Upper lobe of left lung (tissue), 4 donors: ENCODE results near the gene FYB2.

Source experiments
- CTCF ChIP-seq, 6 experiments: fragments of 450-650 bp in 4 of 6; fragments of 200-600 bp in 2 of 6; sonication (generic) in 2 of 6; IDR thresholded peaks; one replicate each; pipeline ENCODE4 v1.5.1; 2016 to 2019; ENCODE audit warnings: antibody characterized with exemption in 6 of 6
- POLR2A ChIP-seq, 4 donors: fragments of 450-650 bp; IDR thresholded peaks; one replicate each; pipeline ENCODE4 v1.5.1; 2016 to 2017; ENCODE audit warnings: antibody characterized with exemption in 4 of 4, mild to moderate bottlenecking in 2 of 4
- POLR2AphosphoS5 ChIP-seq, 2 donors: sonication (generic); formaldehyde crosslinking; IDR thresholded peaks; one replicate each; pipeline ENCODE4 v1.5.1; 2017; ENCODE audit warnings: antibody characterized with exemption in 2 of 2

DNA sequence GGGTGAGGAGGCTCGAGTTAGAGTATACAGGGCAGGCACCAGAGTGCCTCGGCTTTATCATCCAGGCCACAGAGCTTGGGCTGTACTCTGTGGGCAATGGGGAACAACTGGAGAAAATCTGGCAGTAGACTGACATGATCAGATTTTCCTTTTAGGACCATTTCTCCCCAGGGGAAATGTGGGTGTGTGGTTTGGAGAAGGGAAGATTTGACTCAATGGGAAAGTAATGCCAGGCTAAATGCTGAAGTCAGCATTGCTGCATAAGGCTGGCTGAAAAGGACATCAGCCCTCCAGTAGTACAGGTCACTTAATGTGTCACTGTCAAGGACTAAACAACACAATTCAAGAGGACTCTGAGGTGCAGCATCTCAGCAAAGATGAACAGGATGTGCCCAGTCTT lies 5.0 kb downstream of the FYB2 start:
- TF ChIP-seq CTCF (IDR thresholded peaks at IDR 0.05) (no peak), POLR2AphosphoS5 (IDR thresholded peaks at IDR 0.05) (no peak), POLR2A (IDR thresholded peaks at IDR 0.05) (no peak)
